Panc1 (cell line): ENCODE results near the gene MADD. TPM values are rescaled to one million over a fixed set of nuclear protein-coding genes. Genes with fewer than 3 reads are reported as not detected.

ENCODE experiments used
- ATAC-seq: fragments of 200-7000 bp; cut with Tn5 transposase; 2 replicates; pipeline ENCODE4 v1.9.1; 2020; ENCODE audit warnings: mild to moderate bottlenecking, moderate library complexity
- BruUV-seq: library from RNA; stranded (reverse); fragments of 400-500 nt; replicated peaks from 2 replicates; lab custom pipeline; 2021; lab: Mats Ljungman, UMichigan
- CTCF ChIA-PET: fragments of 300-600 bp; sonication (Branson Sonifier 250); formaldehyde crosslinking; loops from one replicate; lab custom pipeline; 2022; ENCODE audit warnings: antibody characterized with exemption; lab: Charles Lee
- POLR2A ChIA-PET: fragments of 300-600 bp; sonication (Branson Sonifier 250); formaldehyde crosslinking; loops from one replicate; lab custom pipeline; 2022; ENCODE audit warnings: antibody characterized with exemption; lab: Charles Lee
- DNase-seq: peaks from one replicate; pipeline ENCODE4 v3.0.0-alpha.2; 2010; ENCODE audit warnings: low read depth, low spot score
- H3K27ac ChIP-seq: 2 replicates; pipeline ENCODE4 v1.5.1; 2011; ENCODE audit warnings: mild to moderate bottlenecking, low read length, inconsistent platforms
- H3K27me3 ChIP-seq: fragments of 200-500 bp; sonication (Bioruptor generic); 2 replicates; pipeline ENCODE4 v1.6.0; 2014; ENCODE audit warnings: low read length, inconsistent platforms; ENCODE audit not compliant: control insufficient read depth, insufficient read depth
- H3K36me3 ChIP-seq: fragments of 200-500 bp; sonication (Bioruptor generic); 2 replicates; pipeline ENCODE4 v1.5.1; 2014; ENCODE audit warnings: inconsistent platforms, mild to moderate bottlenecking, low read length, moderate library complexity; ENCODE audit not compliant: control insufficient read depth, insufficient read depth
- H3K4me1 ChIP-seq: 2 replicates; pipeline ENCODE4 v1.5.1; 2011; ENCODE audit warnings: inconsistent platforms, mild to moderate bottlenecking, low read length, moderate library complexity; ENCODE audit not compliant: control insufficient read depth, insufficient read depth
- H3K4me3 ChIP-seq, 2 experiments: 2 replicates each; pipeline ENCODE4 v1.5.1; 2011 to 2012; ENCODE audit warnings: low read depth in 2 of 2, low read length in 2 of 2, mild to moderate bottlenecking in 2 of 2, inconsistent platforms in 1 of 2, moderate library complexity in 1 of 2
- H3K9me3 ChIP-seq: fragments of 200-500 bp; sonication (Bioruptor generic); 2 replicates; pipeline ENCODE4 v1.5.1; 2014; ENCODE audit warnings: low read depth, mild to moderate bottlenecking, inconsistent platforms, low read length, moderate library complexity; ENCODE audit not compliant: control insufficient read depth, insufficient read depth
- CTCF ChIP-seq: fragments of 450-650 bp; IDR thresholded peaks from 2 replicates; pipeline ENCODE4 v1.5.1; 2017; ENCODE audit warnings: mild to moderate bottlenecking
- POLR2AphosphoS5 ChIP-seq: IDR thresholded peaks from 2 replicates; pipeline ENCODE4 v1.6.1; 2012; ENCODE audit warnings: mild to moderate bottlenecking, low read depth, low read length, moderate library complexity
- REST ChIP-seq, 2 experiments: IDR thresholded peaks; 2 replicates each; pipeline ENCODE4 v1.6.1; 2011 to 2012; ENCODE audit warnings: low read depth in 2 of 2, control low read depth in 1 of 2, low read length in 1 of 2, mild to moderate bottlenecking in 1 of 2, moderate library complexity in 1 of 2; ENCODE audit not compliant: insufficient read depth in 1 of 2
- SIN3A ChIP-seq: IDR thresholded peaks from 2 replicates; pipeline ENCODE4 v1.6.1; 2012; ENCODE audit warnings: low read depth, mild to moderate bottlenecking, low read length, moderate library complexity, borderline replicate concordance; ENCODE audit not compliant: insufficient read depth
- TCF7L2 ChIP-seq: IDR thresholded peaks from 2 replicates; pipeline ENCODE4 v1.6.1; 2011; ENCODE audit warnings: mild to moderate bottlenecking, low read depth, low read length, inconsistent platforms
- in situ Hi-C: cut with HindIII; loops from 2 replicates; pipeline ENCODE4 v1.10.0; 2016; ENCODE audit warnings: low sequenced_read_pairs, low pct_unique_long_range_greater_than_20kb
- intact Hi-C: fragments of 100-400 bp; cut with micrococcal nuclease; formaldehyde crosslinking; loops from one replicate; pipeline ENCODE4 v1.10.0; 2022; ENCODE audit not compliant: unreplicated experiment
- total RNA-seq: library from RNA; stranded (reverse); gene quantifications from one replicate; pipeline ENCODE4 v1.2.1, GENCODE V29; 2021; ENCODE audit not compliant: unreplicated experiment

Gene MADD
- total RNA-seq, 1 experiment from 2014 or later = 51.1 TPM

- no peak overlapping the region for H3K27ac ChIP-seq
- peaks cover 34% of the 10 kb centered on the region for H3K36me3 ChIP-seq
- no peak for ATAC-seq
- in situ Hi-C loops (no loop called here), intact Hi-C loops (no loop called here)
- ChIA-PET CTCF (interaction anchor here (0.6 kb wide), 1 partner anchor 101 kb away, joined by 3 read pairs; no protein-coding TSS in a partner anchor), POLR2A (interaction anchor here (1.1 kb wide), 1 partner anchor 8 kb away, joined by 3 read pairs; no protein-coding TSS in a partner anchor)
- H3K4me1 ChIP-seq = no peaks in the 10 kb centered on the region
- TF ChIP-seq REST (IDR thresholded peaks at IDR 0.05; ENCODE audit: insufficient read depth in 1 of 2, low read depth in 2 of 2, low read length in 1 of 2) (no peak), CTCF (no peak), SIN3A (no peak), POLR2AphosphoS5 (no peak), TCF7L2 (no peak)
- H3K4me3 ChIP-seq = no peak overlapping the region
- no peaks in the 10 kb centered on the region for H3K27me3 ChIP-seq
- H3K9me3 ChIP-seq = no peaks in the 10 kb centered on the region
- BruUV-seq = no TSS peak
- no peak for DNase-seq
Measured at GRCh38 chr11:47280860-47281259, 10.9 kb downstream of the MADD start.

- ChIA-PET CTCF (no interaction called here), POLR2A (no interaction called here)
- Histone ChIP-seq H3K9me3 (no peaks in the 10 kb centered on the region), H3K4me1 (no peaks in the 10 kb centered on the region), H3K36me3 (peaks cover 28% of the 10 kb centered on the region), H3K4me3 (no peak overlapping the region), H3K27me3 (no peaks in the 10 kb centered on the region), H3K27ac (no peak overlapping the region)
- intact Hi-C loops = no loop called here
- DNase-seq (no peak), ATAC-seq (no peak)
- TF ChIP-seq REST (IDR thresholded peaks at IDR 0.05; ENCODE audit: insufficient read depth in 1 of 2, low read depth in 2 of 2, low read length in 1 of 2) (no peak), TCF7L2 (no peak), CTCF (no peak), SIN3A (no peak), POLR2AphosphoS5 (no peak)
- BruUV-seq = no TSS peak
- in situ Hi-C loops = no loop called here
Measured at GRCh38 chr11:47282462-47282861, 12.5 kb downstream of the MADD start.
